CD4-positive, CD25-positive, alpha-beta regulatory T cell (primary cell): ENCODE results near the gene EHHADH. TPM values are rescaled to one million over a fixed set of nuclear protein-coding genes. Genes with fewer than 3 reads are reported as not detected.

Source experiments
- ATAC-seq, 2 donors: fragments of 150-1000 bp; cut with Tn5 transposase; one replicate each; pipeline ENCODE4 v1.10.0; 2021; ENCODE audit warnings: low read depth in 2 of 2, moderate number of reproducible peaks in 2 of 2, moderate library complexity in 1 of 2
- DNase-seq, 3 donors: peaks; one replicate each; pipeline versions ENCODE4 v3.0.0 to v3.0.0-alpha.2; 2012 to 2022; ENCODE audit warnings: mixed read lengths in 1 of 3
- H3K27ac ChIP-seq: one replicate; pipeline ENCODE4 v1.7.0; 2013; ENCODE audit warnings: mild to moderate bottlenecking, low read length; ENCODE audit not compliant: insufficient read depth, poor library complexity, severe bottlenecking
- H3K27me3 ChIP-seq: one replicate; pipeline ENCODE4 v1.7.0; 2013; ENCODE audit warnings: low read length; ENCODE audit not compliant: control insufficient read depth, insufficient read depth
- H3K36me3 ChIP-seq: one replicate; pipeline ENCODE4 v1.7.0; 2013; ENCODE audit warnings: mild to moderate bottlenecking, low read length, moderate library complexity; ENCODE audit not compliant: control insufficient read depth, insufficient read depth
- H3K4me1 ChIP-seq: 2 replicates; pipeline ENCODE4 v1.7.0; 2013; ENCODE audit warnings: mild to moderate bottlenecking, low read length; ENCODE audit not compliant: insufficient read depth, control insufficient read depth, poor library complexity, severe bottlenecking
- H3K4me3 ChIP-seq: one replicate; pipeline ENCODE4 v1.7.0; 2013; ENCODE audit warnings: low read depth, mild to moderate bottlenecking, low read length, moderate library complexity
- H3K9me3 ChIP-seq, 2 experiments: 1 replicate in 1 of 2; 2 replicates in 1 of 2; pipeline ENCODE4 v1.7.0; 2013; ENCODE audit warnings: low read length in 2 of 2, mild to moderate bottlenecking in 1 of 2, moderate library complexity in 1 of 2; ENCODE audit not compliant: control insufficient read depth in 2 of 2
- H3K27ac Mint-ChIP-seq, 3 donors: one replicate each; pipeline ENCODE4 v1.8.0; 2020 to 2022; ENCODE audit warnings: mild to moderate bottlenecking in 3 of 3, mixed read lengths in 3 of 3, moderate library complexity in 2 of 3
- H3K27me3 Mint-ChIP-seq: one replicate; pipeline ENCODE4 v1.8.0; 2022; ENCODE audit warnings: mild to moderate bottlenecking, mixed read lengths
- H3K36me3 Mint-ChIP-seq: one replicate; pipeline ENCODE4 v1.8.0; 2020; ENCODE audit warnings: mixed read lengths
- H3K4me1 Mint-ChIP-seq, 4 donors: one replicate each; pipeline ENCODE4 v1.8.0; 2020 to 2022; ENCODE audit warnings: mixed read lengths in 4 of 4, mild to moderate bottlenecking in 1 of 4
- H3K4me3 Mint-ChIP-seq, 4 donors: one replicate each; pipeline ENCODE4 v1.8.0; 2020 to 2022; ENCODE audit warnings: mild to moderate bottlenecking in 4 of 4, mixed read lengths in 4 of 4, moderate library complexity in 3 of 4
- H3K9me3 Mint-ChIP-seq, 7 donors: one replicate each; pipeline ENCODE4 v1.8.0; 2020 to 2022; ENCODE audit warnings: mixed read lengths in 7 of 7, mild to moderate bottlenecking in 3 of 7, moderate library complexity in 2 of 7
- polyA plus RNA-seq, 4 donors: library from polyadenylated mRNA; unstranded; fragments of 300-500 nt; fragmentation: Illumina TruSeq; gene quantifications; one replicate each; pipeline ENCODE4 v1.2.3, GENCODE V29; 2021
- total RNA-seq: library from RNA; stranded (reverse); gene quantifications from one replicate; pipeline ENCODE4 v1.2.3, GENCODE V29; 2022

The EHHADH gene
- total and polyA plus RNA-seq, 5 donors from 2014 or later = 0.30 to 0.86 (median 0.52) TPM

DNA sequence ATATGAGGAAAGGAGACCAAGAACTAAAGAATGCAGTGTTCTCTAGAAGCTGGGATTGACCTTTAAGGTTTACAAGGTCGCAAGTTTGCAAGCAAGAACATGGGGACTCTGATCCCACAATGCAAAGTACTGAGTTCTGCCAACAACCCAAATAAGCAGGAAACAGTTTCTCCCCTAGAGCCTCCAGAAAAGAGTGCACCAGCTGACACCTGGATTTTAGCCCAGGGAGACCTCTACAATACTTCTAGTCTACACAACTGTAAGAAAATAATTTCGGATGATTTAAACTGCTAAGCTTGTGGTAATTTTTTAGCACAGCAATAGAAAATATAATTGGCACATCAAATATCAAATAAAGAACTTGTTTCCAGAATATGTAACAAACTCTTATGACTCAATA is 46.4 kb downstream of the EHHADH start:
- H3K27me3 Mint-ChIP-seq = no peaks in the 10 kb centered on the region
- no peak overlapping the region for H3K4me3 Mint-ChIP-seq

DNA sequence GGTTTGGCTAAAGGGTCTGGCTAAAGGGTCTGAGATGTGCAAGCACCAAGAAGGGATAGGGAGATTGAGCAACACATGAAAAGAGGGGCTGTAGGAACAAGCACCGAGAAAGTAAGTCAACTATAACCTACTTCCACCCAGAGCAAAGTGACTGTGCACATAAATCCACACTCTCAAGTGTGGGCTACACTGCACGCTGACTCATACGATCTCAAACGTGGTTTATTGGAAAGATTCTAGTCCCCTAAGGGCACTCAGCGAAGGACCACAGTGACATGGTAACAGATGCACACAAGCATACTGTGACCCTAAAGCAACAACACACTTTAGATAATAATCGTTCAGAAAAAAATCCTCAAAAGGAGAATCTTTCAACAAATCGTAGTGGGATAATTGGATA is 48.0 kb downstream of the EHHADH start:
- no peaks in the 10 kb centered on the region for H3K9me3 Mint-ChIP-seq
- Histone ChIP-seq H3K36me3 (no peaks in the 10 kb centered on the region), H3K4me3 (no peak overlapping the region), H3K27ac (no peak overlapping the region), H3K9me3 (no peaks in the 10 kb centered on the region), H3K4me1 (no peaks in the 10 kb centered on the region), H3K27me3 (no peaks in the 10 kb centered on the region)
- DNase-seq (no peak), ATAC-seq (no peak)
- no peaks in the 10 kb centered on the region for H3K4me1 Mint-ChIP-seq
- no peaks in the 10 kb centered on the region for H3K36me3 Mint-ChIP-seq
- H3K27ac Mint-ChIP-seq = no peak overlapping the region
- no peak overlapping the region for H3K4me3 Mint-ChIP-seq
- H3K27me3 Mint-ChIP-seq = no peaks in the 10 kb centered on the region

More for the DNA sequence above, 46.4 kb downstream of the EHHADH start:
- Mint-ChIP-seq H3K9me3 (peaks cover 0 to 2% (median 0%) of the 10 kb centered on the region in 7 donors), H3K4me1 (no peaks in the 10 kb centered on the region), H3K36me3 (no peaks in the 10 kb centered on the region), H3K27ac (no peak overlapping the region)
- Histone ChIP-seq H3K9me3 (no peaks in the 10 kb centered on the region), H3K4me3 (no peak overlapping the region), H3K27ac (no peak overlapping the region), H3K36me3 (no peaks in the 10 kb centered on the region), H3K4me1 (no peaks in the 10 kb centered on the region), H3K27me3 (no peaks in the 10 kb centered on the region)
- no peak for DNase-seq
- ATAC-seq = no peak

DNA sequence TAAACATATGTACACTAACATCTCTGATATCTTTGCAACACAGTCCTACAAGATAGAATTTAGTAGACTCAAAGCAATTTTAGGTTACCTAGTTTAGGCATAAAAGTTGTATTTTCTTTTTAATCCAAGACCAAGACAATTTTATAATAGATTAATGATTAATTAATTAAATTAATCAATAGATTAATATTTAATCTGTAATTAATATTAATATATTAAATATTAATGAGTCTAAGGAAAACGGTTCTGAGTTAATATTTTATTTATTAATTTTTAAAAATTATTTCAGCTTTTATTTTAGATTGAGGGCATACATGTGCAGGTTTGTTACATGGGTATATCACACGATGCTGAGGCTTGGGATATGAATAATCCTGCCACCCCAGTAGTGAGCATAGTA is 49.0 kb downstream of the EHHADH start:
- Mint-ChIP-seq H3K27ac (no peak overlapping the region), H3K4me3 (no peak overlapping the region), H3K4me1 (no peaks in the 10 kb centered on the region), H3K27me3 (peaks cover 4% of the 10 kb centered on the region), H3K36me3 (no peaks in the 10 kb centered on the region), H3K9me3 (no peaks in the 10 kb centered on the region)
- H3K27ac ChIP-seq = no peak overlapping the region
- no peak for DNase-seq
- H3K27me3 ChIP-seq = no peaks in the 10 kb centered on the region
- no peaks in the 10 kb centered on the region for H3K9me3 ChIP-seq
- H3K36me3 ChIP-seq = no peaks in the 10 kb centered on the region
- H3K4me1 ChIP-seq = no peaks in the 10 kb centered on the region
- no peak overlapping the region for H3K4me3 ChIP-seq
- ATAC-seq = no peak

DNA sequence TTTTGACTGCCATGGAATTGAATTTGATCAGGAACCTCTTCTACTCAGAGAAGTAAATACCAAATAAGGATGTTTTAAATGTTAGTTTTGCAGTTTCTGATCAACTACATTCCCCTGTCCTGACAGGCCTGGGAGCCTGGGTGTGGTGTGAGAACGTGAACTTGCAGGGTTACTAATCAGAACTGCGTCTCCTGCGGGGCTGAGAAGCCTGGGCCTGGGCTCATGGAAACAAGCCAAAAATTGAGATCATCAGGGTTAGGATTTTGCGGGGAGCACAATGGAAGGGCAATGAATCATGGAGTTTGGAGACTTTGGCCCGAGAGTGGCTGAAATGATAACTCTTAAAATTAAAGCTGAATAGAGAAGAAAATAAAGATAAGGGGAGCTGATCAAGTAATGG is 53.2 kb downstream of the EHHADH start:
- H3K36me3 ChIP-seq = no peaks in the 10 kb centered on the region
- Mint-ChIP-seq H3K27ac (no peak overlapping the region), H3K4me3 (no peak overlapping the region), H3K27me3 (peaks cover 8% of the 10 kb centered on the region), H3K9me3 (peaks cover 0 to under 1% (median 0%) of the 10 kb centered on the region in 7 donors), H3K4me1 (no peaks in the 10 kb centered on the region), H3K36me3 (no peaks in the 10 kb centered on the region)
- no peaks in the 10 kb centered on the region for H3K9me3 ChIP-seq
- DNase-seq (no peak), ATAC-seq (no peak)
- no peak overlapping the region for H3K4me3 ChIP-seq
- no peaks in the 10 kb centered on the region for H3K27me3 ChIP-seq
- no peak overlapping the region for H3K27ac ChIP-seq
- H3K4me1 ChIP-seq = no peaks in the 10 kb centered on the region

DNA sequence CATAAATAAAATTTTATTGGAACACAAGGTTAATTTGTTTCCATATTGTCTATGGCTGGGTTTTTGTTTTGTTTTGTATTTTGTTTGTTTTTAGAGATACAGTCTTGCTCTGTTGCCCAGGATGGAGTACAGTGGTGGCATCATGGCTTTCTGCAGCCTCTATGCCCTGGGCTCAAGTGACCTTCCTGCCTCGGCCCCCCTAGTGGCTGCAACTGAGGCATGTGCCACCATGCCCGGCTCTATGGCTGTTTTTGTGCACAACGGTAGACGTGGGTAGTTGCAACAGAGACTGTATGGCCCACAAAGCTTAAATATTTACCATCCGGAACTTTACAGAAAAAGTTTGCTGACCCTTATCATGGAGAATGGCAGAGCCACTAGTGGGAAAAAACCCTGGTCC is 54.2 kb downstream of the EHHADH start:
- peaks cover 8% of the 10 kb centered on the region for H3K27me3 Mint-ChIP-seq
- peaks cover 0 to 5% (median 0%) of the 10 kb centered on the region in 7 donors for H3K9me3 Mint-ChIP-seq
- DNase-seq (no peak), ATAC-seq (no peak)
- H3K4me1 ChIP-seq = no peaks in the 10 kb centered on the region
- H3K4me3 ChIP-seq = no peak overlapping the region
- H3K36me3 Mint-ChIP-seq = no peaks in the 10 kb centered on the region
- H3K9me3 ChIP-seq = no peaks in the 10 kb centered on the region
- H3K27ac ChIP-seq = no peak overlapping the region
- H3K4me3 Mint-ChIP-seq = no peak overlapping the region
- no peaks in the 10 kb centered on the region for H3K27me3 ChIP-seq
- no peaks in the 10 kb centered on the region for H3K36me3 ChIP-seq
- H3K4me1 Mint-ChIP-seq = peaks cover 0 to 2% (median 0%) of the 10 kb centered on the region in 4 donors
- H3K27ac Mint-ChIP-seq = no peak overlapping the region

DNA sequence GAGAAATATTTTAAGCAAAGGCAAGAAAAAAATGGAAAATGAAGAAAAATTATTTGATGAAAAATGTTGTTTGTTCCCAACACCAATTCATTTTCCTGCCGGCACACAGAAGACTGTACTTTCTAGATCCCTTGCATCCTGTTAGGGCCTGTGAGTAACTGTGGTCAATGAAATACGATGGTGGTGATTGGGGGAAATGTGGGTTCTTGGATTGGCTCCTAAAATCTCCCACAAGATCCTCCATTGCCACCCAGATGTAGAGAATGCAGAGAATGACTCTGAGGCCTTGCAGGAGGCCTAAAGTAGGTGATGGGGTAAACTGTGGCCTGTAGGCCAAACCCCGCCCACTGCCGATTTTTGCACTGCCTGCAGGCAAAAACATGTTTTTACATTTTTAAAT is 54.6 kb downstream of the EHHADH start:
- Histone ChIP-seq H3K27ac (no peak overlapping the region), H3K4me3 (no peak overlapping the region), H3K27me3 (no peaks in the 10 kb centered on the region), H3K9me3 (no peaks in the 10 kb centered on the region), H3K36me3 (no peaks in the 10 kb centered on the region), H3K4me1 (no peaks in the 10 kb centered on the region)
- ATAC-seq (no peak), DNase-seq (no peak)
- Mint-ChIP-seq H3K4me1 (peaks cover 0 to 2% (median 0%) of the 10 kb centered on the region in 4 donors), H3K36me3 (no peaks in the 10 kb centered on the region), H3K27ac (no peak overlapping the region), H3K9me3 (peaks cover 0 to 5% (median 0%) of the 10 kb centered on the region in 7 donors), H3K27me3 (peaks cover 8% of the 10 kb centered on the region), H3K4me3 (no peak overlapping the region)

DNA sequence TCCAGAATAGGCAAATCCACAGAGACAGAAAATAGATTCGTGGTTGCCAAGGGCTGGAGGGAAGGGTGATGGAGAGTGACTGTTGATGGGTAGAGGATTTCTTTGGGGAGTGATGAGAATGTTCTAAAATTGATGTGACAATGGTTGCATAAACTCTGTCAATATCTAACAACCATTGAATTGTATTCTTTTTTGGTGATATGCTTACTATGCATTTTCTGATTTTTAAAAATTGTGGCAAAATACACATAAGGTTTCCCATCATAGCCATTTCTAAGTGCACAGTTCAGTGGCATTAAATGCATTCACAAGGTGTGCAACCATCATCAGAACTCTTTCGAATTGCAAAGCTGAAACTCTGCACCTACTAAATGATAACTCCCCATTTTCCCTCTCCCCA is 56.8 kb downstream of the EHHADH start:
- Histone ChIP-seq H3K4me3 (no peak overlapping the region), H3K36me3 (no peaks in the 10 kb centered on the region), H3K4me1 (no peaks in the 10 kb centered on the region), H3K9me3 (no peaks in the 10 kb centered on the region), H3K27me3 (no peaks in the 10 kb centered on the region), H3K27ac (no peak overlapping the region)
- DNase-seq (no peak), ATAC-seq (no peak)
- Mint-ChIP-seq H3K4me1 (peaks cover 0 to 2% (median 0%) of the 10 kb centered on the region in 4 donors), H3K4me3 (no peak overlapping the region), H3K9me3 (peaks cover 0 to 5% (median 0%) of the 10 kb centered on the region in 7 donors), H3K27ac (no peak overlapping the region), H3K36me3 (no peaks in the 10 kb centered on the region), H3K27me3 (peaks cover 12% of the 10 kb centered on the region)

DNA sequence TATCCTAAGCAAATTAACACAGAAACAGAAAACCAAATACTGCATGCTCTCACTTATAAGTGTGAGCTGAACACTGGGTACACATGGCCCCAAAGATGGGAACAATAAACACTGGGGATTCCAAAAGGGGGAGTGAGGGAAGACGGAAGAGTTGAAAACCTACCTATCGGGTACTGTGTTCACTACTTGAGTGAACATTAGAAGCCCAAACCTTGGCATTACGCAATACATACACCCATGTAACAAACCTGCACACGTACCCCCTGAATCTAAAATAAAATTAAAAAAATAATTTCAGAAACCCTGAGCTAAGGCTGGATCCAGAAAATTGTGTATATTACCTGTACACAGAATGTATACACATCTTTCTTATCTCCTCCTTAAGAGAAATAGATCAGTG is 58.2 kb downstream of the EHHADH start:
- Histone ChIP-seq H3K27ac (no peak overlapping the region), H3K27me3 (no peaks in the 10 kb centered on the region), H3K4me1 (no peaks in the 10 kb centered on the region), H3K4me3 (no peak overlapping the region), H3K36me3 (no peaks in the 10 kb centered on the region), H3K9me3 (no peaks in the 10 kb centered on the region)
- Mint-ChIP-seq H3K4me3 (no peak overlapping the region), H3K27ac (no peak overlapping the region), H3K27me3 (peaks cover 15% of the 10 kb centered on the region), H3K9me3 (peaks cover 0 to 5% (median 0%) of the 10 kb centered on the region in 7 donors), H3K36me3 (no peaks in the 10 kb centered on the region), H3K4me1 (peaks cover 0 to 2% (median 0%) of the 10 kb centered on the region in 4 donors)
- DNase-seq = no peak
- ATAC-seq = no peak
